Left lobe of liver (tissue), 2 donors: ENCODE results near the gene ADD1. TPM values are rescaled to one million over a fixed set of nuclear protein-coding genes. Genes with fewer than 3 reads are reported as not detected.

Source experiments
- ATAC-seq: fragments of 200-7000 bp; cut with Tn5 transposase; one replicate; pipeline ENCODE4 v1.9.1; 2020; ENCODE audit warnings: mild to moderate bottlenecking, moderate library complexity
- DNase-seq: peaks from one replicate; pipeline ENCODE4 v3.0.0-alpha.2; 2020; ENCODE audit warnings: low spot score
- total RNA-seq: library from RNA; stranded (reverse); gene quantifications from one replicate; pipeline ENCODE4 v1.2.1, GENCODE V29; 2021
- donor health status: DM: no; HTN: no; CAD: no; lungs with moderate emphysema.
- donor health status: DM: no; HTN: yes; CAD: no.

ADD1 gene
- total RNA-seq, 1 donor from 2014 or later: 113 TPM

DNA sequence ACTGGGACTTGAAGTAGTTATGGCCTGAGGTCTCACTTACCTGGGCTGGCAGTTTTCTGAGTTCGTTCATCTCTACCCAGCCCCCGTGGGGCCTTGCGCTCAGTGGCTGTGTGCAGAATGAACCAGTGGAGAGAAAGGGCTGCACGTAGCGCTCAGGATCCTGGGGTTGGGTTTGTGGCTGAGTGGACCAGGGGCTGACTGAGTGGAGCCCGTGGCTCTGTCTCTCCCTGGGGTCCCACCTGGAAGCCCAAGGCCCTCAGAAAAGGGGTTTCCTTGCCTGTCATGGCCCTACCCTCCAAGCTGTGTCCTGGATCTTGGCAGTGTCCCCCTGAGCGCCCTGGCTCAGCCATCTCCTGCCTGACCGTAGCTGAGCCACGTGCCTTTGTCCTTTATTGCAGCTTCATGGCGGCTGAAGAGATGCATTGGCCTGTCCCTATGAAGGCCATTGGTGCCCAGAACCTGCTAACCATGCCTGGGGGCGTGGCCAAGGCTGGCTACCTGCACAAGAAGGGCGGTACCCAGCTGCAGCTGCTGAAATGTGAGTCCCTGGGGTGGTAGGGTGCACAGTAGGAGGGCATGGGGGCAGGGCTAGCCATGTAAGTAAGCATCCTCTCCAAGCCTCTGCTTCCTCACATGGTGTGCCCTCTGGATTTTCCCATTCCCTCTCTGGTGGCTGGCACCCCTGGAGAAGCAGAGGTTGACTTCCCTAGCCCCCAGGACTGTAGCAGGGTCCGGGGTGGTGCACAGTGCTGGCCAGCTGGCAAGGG, 23.2 kb upstream of the ADD1 start:
- no peak for DNase-seq
- ATAC-seq: no peak

GRCh38 chr4:2822461-2823300, 21.0 kb upstream of the ADD1 start:
- DNase-seq: no peak
- ATAC-seq: no peak

DNA sequence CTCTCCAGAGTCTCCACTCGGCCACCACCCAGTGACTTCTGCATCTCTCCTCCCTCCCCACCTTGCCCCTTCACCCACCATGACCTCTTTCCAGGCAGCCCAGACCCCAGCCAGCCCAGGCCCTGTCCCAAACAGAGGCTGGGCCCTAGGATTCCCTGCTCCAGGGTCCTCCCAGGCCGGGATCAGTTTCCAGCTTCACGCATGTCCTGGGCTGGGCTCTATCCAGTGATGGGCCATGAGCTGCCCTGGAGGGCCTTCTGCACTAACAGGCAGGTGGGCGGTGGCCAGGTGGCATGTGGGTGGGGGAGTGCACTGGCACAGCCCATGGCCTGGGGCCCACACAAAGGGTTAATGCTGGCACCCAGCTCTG, 20.4 kb upstream of the ADD1 start:
- ATAC-seq (peak; percentile 52), DNase-seq (no peak)

DNA sequence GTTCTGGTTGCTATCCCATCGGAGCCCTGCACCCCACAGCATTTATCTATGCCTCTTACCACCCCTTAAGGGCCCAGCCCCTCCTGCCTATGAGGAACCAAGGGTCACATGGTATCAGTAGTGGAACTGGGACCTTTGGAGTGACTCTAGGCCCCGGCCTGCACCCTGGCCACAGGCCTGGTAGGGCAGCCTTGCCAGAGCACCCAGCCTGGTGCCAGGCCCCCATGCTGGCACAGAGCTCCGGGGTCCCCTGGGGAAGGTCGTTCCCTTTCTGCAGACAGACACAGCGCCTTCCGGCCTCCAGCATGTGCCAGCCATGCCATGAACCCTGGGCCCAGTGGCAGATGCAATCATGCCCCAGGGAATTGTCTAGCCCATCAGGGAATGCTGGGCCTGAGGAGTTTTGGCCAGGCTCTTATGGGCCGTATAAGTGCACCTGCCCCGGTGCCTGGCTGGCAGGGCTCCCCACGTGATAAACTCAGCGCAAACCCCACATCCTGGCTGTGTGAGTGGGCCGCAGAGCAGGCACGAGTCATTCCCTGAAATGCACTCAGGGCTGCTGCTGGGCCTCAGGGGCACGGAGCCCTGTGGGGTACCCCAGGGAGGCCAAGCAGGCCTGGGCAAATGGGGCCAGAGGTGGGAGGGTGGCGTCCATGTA, 19.8 kb upstream of the ADD1 start:
- peak; percentile 89 for DNase-seq

GRCh38 chr4:2824329-2824835, 19.3 kb upstream of the ADD1 start:
- ATAC-seq (no peak), DNase-seq (no peak)

More for the DNA sequence above, 19.8 kb upstream of the ADD1 start:
- peak; percentile 89 for ATAC-seq

- DNase-seq (no peak), ATAC-seq (no peak)
Observed at GRCh38 chr4:2824836-2825381, 18.7 kb upstream of the ADD1 start.

DNA sequence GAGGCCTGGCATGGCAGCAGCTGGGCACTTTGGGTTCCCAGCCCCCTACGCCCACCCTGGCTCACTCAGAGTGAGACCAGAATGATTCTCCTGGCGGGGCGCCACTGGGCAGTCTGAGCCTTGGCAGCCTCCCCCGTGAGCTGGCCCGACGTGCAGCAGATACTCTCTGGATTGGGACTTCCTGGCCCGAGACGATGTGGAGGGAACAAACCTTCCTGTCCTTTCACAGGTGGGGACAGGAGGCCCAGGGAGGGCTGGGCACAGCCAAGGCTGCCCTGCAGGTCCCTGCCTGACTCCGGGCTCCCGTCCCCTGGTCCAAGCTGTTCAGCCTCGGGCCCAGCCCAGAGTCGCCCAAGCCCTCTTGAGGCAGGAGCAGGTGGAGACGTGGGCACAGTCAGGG, 17.9 kb upstream of the ADD1 start:
- no peak for DNase-seq
- no peak for ATAC-seq

GRCh38 chr4:2827071-2827873, 16.4 kb upstream of the ADD1 start:
- peak; percentile 45 for DNase-seq
- no peak for ATAC-seq

DNA sequence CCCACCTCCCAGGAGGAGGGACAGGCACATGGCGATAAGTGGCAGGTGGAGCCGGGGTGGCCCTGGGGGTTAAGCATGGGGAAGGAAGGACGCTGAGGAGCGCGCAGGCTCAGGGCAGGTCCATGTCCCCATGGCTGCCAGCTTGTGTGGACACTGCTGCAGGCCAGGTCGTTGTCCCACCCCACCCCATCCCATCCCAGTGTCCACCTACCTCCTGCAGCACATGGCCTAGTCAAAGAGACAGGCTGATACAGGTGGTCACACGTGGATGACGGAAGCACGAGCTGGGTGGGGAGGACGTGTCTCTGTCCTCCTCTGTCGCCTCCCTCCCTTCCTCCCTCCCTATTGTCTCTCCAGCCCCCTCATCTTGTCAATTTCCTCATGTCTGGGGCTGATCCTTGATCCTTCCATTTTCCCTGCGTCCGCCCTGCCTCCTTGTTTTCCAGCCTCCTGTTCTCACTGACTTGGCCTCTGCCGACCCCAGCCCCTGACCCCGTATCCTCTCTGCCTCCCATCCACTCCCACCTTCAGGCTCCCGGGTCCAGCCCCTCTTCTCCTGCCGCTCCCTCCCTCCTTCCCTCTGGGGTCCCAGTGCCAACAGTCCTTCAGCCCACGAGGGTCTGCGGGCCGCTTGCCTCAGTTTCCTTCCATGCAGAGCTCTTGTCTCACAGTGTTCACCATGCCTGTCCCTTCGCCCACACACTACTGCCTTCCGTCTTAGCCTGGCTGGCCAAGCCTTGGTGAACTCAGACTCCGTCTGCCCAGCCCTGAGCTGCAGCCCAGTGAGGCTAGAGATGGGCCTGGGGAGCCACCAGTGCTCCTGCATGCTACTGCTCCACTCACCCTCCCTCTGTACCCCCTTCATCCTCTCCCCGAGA, 15.5 kb upstream of the ADD1 start:
- DNase-seq (peak; percentile 46), ATAC-seq (no peak)

DNA sequence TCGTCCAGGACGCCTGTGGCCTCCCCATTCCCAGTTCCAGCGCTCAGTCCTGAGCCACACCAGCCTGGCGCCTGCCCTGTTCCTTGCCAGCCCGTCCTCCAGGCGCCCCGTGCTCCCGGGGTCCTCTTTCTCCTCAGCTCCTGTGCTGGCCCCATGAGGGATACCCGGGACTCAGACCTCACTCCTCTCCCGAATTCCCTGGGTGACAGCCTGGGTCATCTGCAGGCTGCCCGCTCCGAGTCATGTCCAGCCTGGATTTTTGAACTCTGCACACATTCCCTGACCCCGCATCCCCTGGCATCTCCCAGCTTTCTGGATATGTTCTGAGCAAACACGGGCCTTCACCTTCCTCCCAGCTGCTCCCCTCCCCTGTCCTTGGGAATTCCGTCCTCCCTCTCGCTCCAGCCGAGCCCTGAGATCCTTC, 14.9 kb upstream of the ADD1 start:
- ATAC-seq (no peak), DNase-seq (no peak)

DNA sequence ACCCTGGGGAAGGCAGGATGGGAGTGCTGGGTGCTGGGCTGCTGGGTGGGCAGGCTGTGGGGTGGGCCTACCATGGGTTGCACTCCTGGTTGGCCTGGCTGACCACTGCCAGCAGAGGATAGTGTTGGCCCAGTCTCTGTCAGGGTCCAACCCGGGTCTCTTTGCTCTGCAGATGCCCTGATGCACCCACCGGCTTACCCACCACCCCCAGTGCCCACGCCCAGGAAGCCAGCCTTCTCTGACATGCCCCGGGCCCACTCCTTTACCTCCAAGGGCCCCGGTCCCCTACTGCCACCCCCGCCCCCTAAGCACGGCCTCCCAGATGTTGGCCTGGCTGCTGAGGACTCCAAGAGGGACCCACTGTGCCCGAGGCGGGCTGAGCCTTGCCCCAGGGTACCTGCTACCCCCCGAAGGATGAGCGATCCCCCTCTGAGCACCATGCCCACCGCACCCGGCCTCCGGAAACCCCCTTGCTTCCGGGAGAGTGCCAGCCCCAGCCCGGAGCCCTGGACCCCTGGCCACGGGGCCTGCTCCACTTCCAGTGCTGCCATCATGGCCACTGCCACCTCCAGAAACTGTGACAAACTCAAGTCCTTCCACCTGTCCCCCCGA, 14.2 kb upstream of the ADD1 start:
- ATAC-seq (no peak), DNase-seq (peak; percentile 45)

DNA sequence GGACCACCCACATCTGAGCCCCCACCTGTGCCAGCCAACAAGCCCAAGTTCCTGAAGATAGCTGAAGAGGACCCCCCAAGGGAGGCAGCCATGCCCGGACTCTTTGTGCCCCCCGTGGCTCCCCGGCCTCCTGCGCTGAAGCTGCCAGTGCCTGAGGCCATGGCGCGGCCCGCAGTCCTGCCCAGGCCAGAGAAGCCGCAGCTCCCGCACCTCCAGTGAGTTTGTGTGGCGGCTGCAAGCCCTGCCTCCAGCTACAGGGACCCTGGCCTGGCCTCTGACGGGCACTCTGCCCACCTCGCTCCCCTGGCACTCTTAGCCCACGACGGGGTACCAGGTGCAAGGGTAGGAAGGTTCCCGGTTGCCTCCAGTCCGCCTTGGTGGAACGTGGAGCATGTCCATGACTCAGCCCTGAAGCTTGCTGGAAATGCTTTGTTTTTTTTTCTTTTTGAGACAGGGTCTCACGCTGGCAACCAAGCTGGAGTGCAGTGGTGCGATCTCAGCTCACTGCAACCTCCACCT, 13.7 kb upstream of the ADD1 start:
- ATAC-seq: no peak
- peak; percentile 45 for DNase-seq

DNA sequence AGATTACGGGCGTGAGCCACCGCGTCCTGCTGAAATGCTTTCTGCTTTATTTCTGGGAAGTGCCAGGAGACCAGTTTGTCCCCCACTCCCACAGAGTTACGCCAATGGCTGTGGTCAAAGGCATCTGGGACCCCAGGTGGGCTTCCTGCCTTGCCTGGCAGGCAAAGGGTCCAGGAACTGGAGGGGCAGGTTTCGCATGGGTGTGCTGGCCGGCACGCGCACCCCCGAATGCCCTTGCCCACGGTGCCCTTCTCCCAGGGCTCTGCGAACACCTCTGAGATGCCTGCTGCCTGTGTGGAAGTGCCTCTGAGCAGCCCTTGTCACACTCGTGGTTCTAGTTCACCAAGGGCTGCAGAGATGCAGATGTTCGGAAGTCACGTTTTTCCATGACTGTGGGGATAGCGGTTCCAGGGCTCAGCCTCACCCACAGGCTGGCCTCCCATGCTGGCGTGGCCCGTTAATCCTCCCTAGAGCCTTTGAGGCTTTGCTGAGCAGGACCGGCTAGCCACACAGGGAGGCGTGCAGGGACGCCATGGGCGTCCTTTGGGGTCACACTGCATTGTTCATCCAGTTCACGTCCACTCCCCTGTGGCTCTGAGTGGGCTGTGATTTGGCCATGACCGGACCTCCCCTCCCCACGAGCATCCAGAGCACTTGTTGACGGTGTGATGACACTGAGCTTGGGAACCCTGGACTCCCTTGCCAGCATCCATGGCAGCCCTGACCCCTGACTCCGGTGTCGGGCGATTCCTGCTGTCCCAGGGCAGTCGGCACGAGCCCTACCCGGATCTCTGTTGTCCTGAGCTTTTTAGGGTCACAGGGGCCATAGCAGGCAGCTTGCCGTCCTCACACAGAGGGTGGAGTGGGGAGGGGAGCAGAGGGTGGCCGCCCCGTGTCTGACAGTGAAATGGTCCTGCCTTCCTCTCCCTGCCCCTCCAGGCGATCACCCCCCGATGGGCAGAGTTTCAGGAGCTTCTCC, 12.7 kb upstream of the ADD1 start:
- ATAC-seq: no peak
- DNase-seq: peak; percentile 43

GRCh38 chr4:2831611-2832308, 11.9 kb upstream of the ADD1 start:
- DNase-seq (peak; percentile 46), ATAC-seq (no peak)

- DNase-seq (peak; percentile 42), ATAC-seq (no peak)
Observed at GRCh38 chr4:2832309-2832980, 11.2 kb upstream of the ADD1 start.

DNA sequence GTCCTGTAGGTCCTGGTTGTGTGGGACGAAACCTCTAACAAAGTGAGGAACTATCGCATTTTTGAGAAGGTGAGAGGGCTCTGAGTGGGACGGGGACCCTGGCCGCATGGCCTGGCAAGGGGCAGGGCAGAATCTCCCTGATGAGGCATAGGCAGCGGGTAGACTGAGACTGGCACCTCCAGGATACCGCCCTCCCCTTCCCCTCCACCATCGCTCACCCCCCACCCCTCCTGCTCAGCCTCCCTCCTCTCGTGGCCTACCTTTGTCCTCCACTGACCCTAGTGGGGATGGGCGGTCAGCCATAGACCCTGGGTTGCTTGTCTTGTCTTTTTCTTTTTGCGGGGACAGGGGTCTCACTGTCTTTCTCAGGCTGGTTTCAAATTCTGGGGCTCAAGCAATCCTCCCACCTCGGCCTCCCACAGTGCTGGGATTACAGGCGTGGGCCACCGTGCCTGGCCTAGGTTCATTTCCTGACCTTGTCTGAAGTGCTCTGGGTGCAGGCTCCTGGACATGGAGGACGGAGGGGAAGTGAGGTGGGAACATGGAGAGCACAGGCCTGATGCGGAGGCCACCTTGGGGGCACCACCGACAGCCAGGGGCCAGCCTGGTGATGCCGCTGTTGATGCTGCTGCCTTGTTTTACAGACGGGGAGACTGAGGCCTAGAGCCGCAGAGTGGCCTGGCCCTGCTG, 10.5 kb upstream of the ADD1 start:
- ATAC-seq (no peak), DNase-seq (peak; percentile 38)
